ENCODE measurements around the gene ACTN3. TPM values are rescaled to one million over a fixed set of nuclear protein-coding genes. Genes with fewer than 3 reads are reported as not detected.
"Not testable (repeated sequence)": the region's sequence is repeated elsewhere in the genome, so short reads cannot be mapped to it uniquely, and the experiment has no call there.

The ACTN3 gene
- total and polyA plus RNA-seq, 2 experiments from 2014 or later, result 6.3 to 7.3 TPM

- peaks cover 44% of the 10 kb centered on the region for H3K9me3 Mint-ChIP-seq
- Histone ChIP-seq H3K4me1 (ENCODE audit: insufficient read depth) (no peaks in the 10 kb centered on the region), H3K27ac (ENCODE audit: low read depth) (no peak overlapping the region), H3K79me2 (replicated peaks; ENCODE audit: insufficient read depth) (no peaks in the 10 kb centered on the region), H2AFZ (no peak overlapping the region), H3K9me2 (ENCODE audit: insufficient read depth) (no peaks in the 10 kb centered on the region), H3K4me3 (no peak overlapping the region), H3F3A (replicated peaks; ENCODE audit: low read depth) (0 out of 2 replicates have a peak, but pooled peaks cover 6% of the 10 kb centered on the region), H4K20me1 (replicated peaks; ENCODE audit: insufficient read depth) (no peaks in the 10 kb centered on the region), H3K27me3 (ENCODE audit: insufficient read depth) (no peaks in the 10 kb centered on the region), H3K36me3 (ENCODE audit: insufficient read depth) (no peaks in the 10 kb centered on the region; the same call in 1 of the 2 replicates), H3K4me2 (no peak overlapping the region)
- no peak for TF ChIP-seq ETS1 (IDR thresholded peaks at IDR 0.05)
- no peak for TF ChIP-seq POLR2AphosphoS5 (IDR thresholded peaks at IDR 0.05; ENCODE audit: low read depth)
- TF ChIP-seq CREB1 (CRISPR knock-in tag; IDR thresholded peaks at IDR 0.05; ENCODE audit: low read depth), result no peak
- no peak for TF ChIP-seq ZNF331 (CRISPR knock-in tag; IDR thresholded peaks at IDR 0.05; ENCODE audit: low read depth)
- no peak for TF ChIP-seq CTCF (conservative IDR thresholded peaks at IDR 0.05; ENCODE audit: low read depth in 2 of 2)
- no peak for TF ChIP-seq NANOG (IDR thresholded peaks at IDR 0.05; ENCODE audit: borderline replicate concordance)
- no peak for TF ChIP-seq EZH2 (IDR thresholded peaks at IDR 0.05; ENCODE audit: low read depth, unreplicated experiment)
- no peak for TF ChIP-seq JUNB (IDR thresholded peaks at IDR 0.05; ENCODE audit: unreplicated experiment)
- no peak for DNase-seq (ENCODE audit: low spot score)
- no peaks in the 10 kb centered on the region; the same call in 2 of the 3 replicates for H3K4me1 Mint-ChIP-seq
- H3K27ac Mint-ChIP-seq, result no peak overlapping the region
- ATAC-seq, result no peak
- peaks cover 10% of the 10 kb centered on the region for H3K27me3 Mint-ChIP-seq (ENCODE audit: insufficient read depth, low read depth, poor library complexity)
- H3K4me3 Mint-ChIP-seq, result no peak overlapping the region
- peaks cover 17% of the 10 kb centered on the region for H3K36me3 Mint-ChIP-seq (ENCODE audit: low read depth)
Observed at GRCh38 chr11:66581261-66581660, 34.6 kb downstream of the ACTN3 start.

GRCh38 chr11:66582565-66583147 lies 36.0 kb downstream of the ACTN3 start:
- not testable (repeated sequence) for H3K4me2 ChIP-seq; H3K27ac ChIP-seq (ENCODE audit: low read depth); H3K4me3 Mint-ChIP-seq; H3K27me3 ChIP-seq (ENCODE audit: insufficient read depth); H3K36me3 ChIP-seq (ENCODE audit: insufficient read depth); H3K9me2 ChIP-seq (ENCODE audit: insufficient read depth); H3K4me1 Mint-ChIP-seq; H3K79me2 ChIP-seq (replicated peaks; ENCODE audit: insufficient read depth); H3K4me1 ChIP-seq (ENCODE audit: insufficient read depth); H2AFZ ChIP-seq; ATAC-seq; H3K4me3 ChIP-seq; H4K20me1 ChIP-seq (replicated peaks; ENCODE audit: insufficient read depth); H3K27ac Mint-ChIP-seq; DNase-seq (ENCODE audit: low spot score); H3F3A ChIP-seq (replicated peaks; ENCODE audit: low read depth)
- H3K9me3 Mint-ChIP-seq, result peaks cover 55% of the 10 kb centered on the region
- H3K36me3 Mint-ChIP-seq (ENCODE audit: low read depth), result peaks cover 24% of the 10 kb centered on the region
- peaks cover 12% of the 10 kb centered on the region for H3K27me3 Mint-ChIP-seq (ENCODE audit: insufficient read depth, low read depth, poor library complexity)

- not testable (repeated sequence) for H3K27ac ChIP-seq (ENCODE audit: low read depth); ATAC-seq; H3K79me2 ChIP-seq (replicated peaks; ENCODE audit: insufficient read depth); H3F3A ChIP-seq (replicated peaks; ENCODE audit: low read depth); DNase-seq (ENCODE audit: low spot score); H3K27me3 ChIP-seq (ENCODE audit: insufficient read depth); H3K36me3 ChIP-seq (ENCODE audit: insufficient read depth); H3K27ac Mint-ChIP-seq; H3K4me1 ChIP-seq (ENCODE audit: insufficient read depth); H2AFZ ChIP-seq; H3K4me3 ChIP-seq; H3K27me3 Mint-ChIP-seq (ENCODE audit: insufficient read depth, low read depth, poor library complexity); H3K4me1 Mint-ChIP-seq; H3K9me2 ChIP-seq (ENCODE audit: insufficient read depth); H3K4me2 ChIP-seq; H3K4me3 Mint-ChIP-seq; H4K20me1 ChIP-seq (replicated peaks; ENCODE audit: insufficient read depth)
- H3K9me3 Mint-ChIP-seq, result peaks cover 64% of the 10 kb centered on the region
- peaks cover 27% of the 10 kb centered on the region for H3K36me3 Mint-ChIP-seq (ENCODE audit: low read depth)
Observed at GRCh38 chr11:66585447-66585846, 38.7 kb downstream of the ACTN3 start.

Measured in GM23338 (cell line).